K562 (cell line): ENCODE measurements around the gene MAMDC4. TPM values are rescaled to one million over a fixed set of nuclear protein-coding genes. Genes with fewer than 3 reads are reported as not detected.
A peak's percentile ranks its signal among the peaks of the same experiment; 100 is the strongest.

Experiments used
- ATAC-seq: fragments of 200-7000 bp; cut with Tn5 transposase; 3 replicates; pipeline ENCODE4 v1.9.1; 2020; ENCODE audit warnings: moderate library complexity
- BruUV-seq: library from RNA; stranded (reverse); fragments of 400-500 nt; replicated peaks from 2 replicates; lab custom pipeline; 2021; lab: Mats Ljungman, UMichigan
- CTCF ChIA-PET: fragments of 300-600 bp; formaldehyde crosslinking; extraction: SDS; loops from one replicate; lab custom pipeline; 2021; ENCODE audit warnings: low intra/inter-chr PET ratio; lab: Yijun Ruan, JAX
- POLR2A ChIA-PET: fragments of 300-600, 350-650 bp; sonication (Branson Sonifier 250); formaldehyde crosslinking; extraction: SDS; loops from one replicate; lab custom pipeline; 2021; ENCODE audit warnings: antibody characterized with exemption, inconsistent platforms; lab: Yijun Ruan, JAX
- DNase-seq, 4 experiments: peaks; one replicate each; pipeline versions ENCODE4 v3.0.0 to v3.0.0-alpha.2; 2011 to 2018; ENCODE audit warnings: low spot score in 3 of 4, mixed read lengths in 3 of 4; ENCODE audit errors: extremely low read depth in 1 of 4
- FAIRE-seq: peaks from 2 replicates; lab custom pipeline; 2011; peaks lifted over from hg19 to GRCh38; lab: Jason Lieb, UNC
- H2AFZ ChIP-seq: 2 replicates; pipeline ENCODE4 v1.6.0; 2011; ENCODE audit warnings: low read depth, low read length, control low read depth, inconsistent platforms
- H3K27ac ChIP-seq: fragments of 200-600 bp; 3 replicates; pipeline ENCODE4 v1.8.0; 2011; ENCODE audit warnings: low read depth, mild to moderate bottlenecking, control low read depth, inconsistent platforms, low read length, moderate library complexity, mixed read lengths; ENCODE audit errors: extremely low read depth
- H3K27me3 ChIP-seq, 2 experiments: fragments of 300-600 bp in 1 of 2; 2 replicates in 1 of 2; 3 replicates in 1 of 2; pipeline versions ENCODE4 v1.6.0 to v1.8.0; 2011; ENCODE audit warnings: inconsistent platforms in 2 of 2, low read length in 2 of 2, mild to moderate bottlenecking in 1 of 2, mixed read lengths in 1 of 2, moderate library complexity in 1 of 2; ENCODE audit not compliant: control insufficient read depth in 2 of 2, insufficient read depth in 2 of 2
- H3K36me3 ChIP-seq: fragments of 300-600 bp; 3 replicates; pipeline ENCODE4 v1.8.0; 2011; ENCODE audit warnings: mild to moderate bottlenecking, low read length, inconsistent platforms; ENCODE audit not compliant: control insufficient read depth, insufficient read depth
- H3K4me1 ChIP-seq, 2 experiments: fragments of 200-600 bp in 1 of 2; replicated peaks in 1 of 2; 2 replicates in 1 of 2; 3 replicates in 1 of 2; pipeline versions ENCODE4 v1.5.1 to v1.8.0; 2011; ENCODE audit warnings: inconsistent platforms in 2 of 2, low read length in 2 of 2, mild to moderate bottlenecking in 1 of 2, mixed read lengths in 1 of 2, moderate library complexity in 1 of 2; ENCODE audit not compliant: control insufficient read depth in 2 of 2, insufficient read depth in 2 of 2
- H3K4me2 ChIP-seq: 2 replicates; pipeline ENCODE4 v1.6.1; 2011; ENCODE audit warnings: low read length, control low read depth, inconsistent platforms, mixed read lengths; ENCODE audit not compliant: insufficient read depth
- H3K4me3 ChIP-seq: fragments of 200-600 bp; sonication (generic), shearing (Covaris generic); 2 replicates; pipeline ENCODE4 v1.5.1; 2016; ENCODE audit warnings: control low read depth, inconsistent platforms
- H3K79me2 ChIP-seq: fragments of 200-600 bp; 3 replicates; pipeline ENCODE4 v1.8.0; 2011; ENCODE audit warnings: low read length, inconsistent platforms; ENCODE audit not compliant: control insufficient read depth, insufficient read depth
- H3K9ac ChIP-seq, 2 experiments: 2 replicates each; pipeline versions ENCODE4 v1.6.0 to v1.6.1; 2011; ENCODE audit warnings: low read depth in 2 of 2, low read length in 2 of 2, control low read depth in 1 of 2, inconsistent platforms in 1 of 2, mild to moderate bottlenecking in 1 of 2, mixed read lengths in 1 of 2; ENCODE audit not compliant: insufficient read depth in 1 of 2
- H3K9me1 ChIP-seq: one replicate; pipeline ENCODE4 v1.6.0; 2011; ENCODE audit warnings: inconsistent platforms, mild to moderate bottlenecking, low read length, moderate library complexity; ENCODE audit not compliant: control insufficient read depth, insufficient read depth
- H3K9me3 ChIP-seq: replicated peaks from 2 replicates; pipeline ENCODE4 v1.5.1; 2011; ENCODE audit warnings: low read depth, low read length, inconsistent platforms; ENCODE audit not compliant: control insufficient read depth, insufficient read depth
- H4K20me1 ChIP-seq: replicated peaks from 2 replicates; pipeline ENCODE4 v1.6.1; 2011; ENCODE audit warnings: low read length, inconsistent platforms, mixed read lengths; ENCODE audit not compliant: control insufficient read depth, insufficient read depth
- FUS ChIP-seq: fragments of 200-400 bp; formaldehyde crosslinking; optimal IDR thresholded peaks from 2 replicates; pipeline ENCODE3; 2017; ENCODE audit warnings: low read depth, low read length
- HES1 ChIP-seq: fragments of 450-650 bp; IDR thresholded peaks from 2 replicates; pipeline ENCODE4 v1.6.1; 2016; ENCODE audit warnings: low read depth, mild to moderate bottlenecking, moderate library complexity
- POLR2A ChIP-seq: fragments of 450-650 bp; conservative IDR thresholded peaks from 2 replicates; pipeline ENCODE4 v1.6.1; 2016
- POLR2G ChIP-seq: fragments of 200-400 bp; formaldehyde crosslinking; IDR thresholded peaks from 2 replicates; pipeline ENCODE4 v1.6.1; 2017; ENCODE audit warnings: low read depth, mild to moderate bottlenecking, antibody characterized with exemption, low read length, moderate library complexity
- RBM22 ChIP-seq: fragments of 200-400 bp; formaldehyde crosslinking; IDR thresholded peaks from 2 replicates; pipeline ENCODE4 v1.6.1; 2018; ENCODE audit warnings: low read length, low read depth; ENCODE audit not compliant: poor library complexity, severe bottlenecking
- ZBTB9 ChIP-seq: fragments of 450-650 bp; formaldehyde crosslinking; IDR thresholded peaks from 2 replicates; pipeline ENCODE4 v1.4.0; 2020; ENCODE audit warnings: mild to moderate bottlenecking, moderate library complexity
- WGBS: fragments of 100-300 bp; shearing (Covaris generic); methylation state at CpG from one replicate; pipeline ENCODE4 v1.1.6; 2016; ENCODE audit warnings: low coverage, mixed read lengths; ENCODE audit not compliant: insufficient coverage; ENCODE audit errors: missing lambda C conversion rate; 5-methylcytosine and 5-hydroxymethylcytosine counted together
- in situ Hi-C: fragments of 300-500 bp; cut with MboI; formaldehyde crosslinking; loops from 4 replicates; pipeline ENCODE4 v1.15.0; 2018; ENCODE audit warnings: inconsistent platforms, mixed read lengths
- intact Hi-C: fragments of 100-400 bp; cut with micrococcal nuclease; formaldehyde crosslinking; loops from 2 replicates; pipeline ENCODE4 v1.14.2; 2022
- polyA plus RNA-seq, 8 experiments: library from polyadenylated mRNA; depleted of rRNA in 4 of 8; stranded (reverse) in 5 of 8; unstranded in 3 of 8; fragments of >200 nt; fragmentation: Nextera tagmentation in 2 of 8; fragmentation: Illumina TruSeq in 1 of 8; extraction: Ambion mirVana in 2 of 8; extraction: Trizol in 1 of 8; gene quantifications; 2 replicates each; pipeline versions ENCODE4 v1.2.1 to v1.2.3, GENCODE V29; 2011 to 2014; ENCODE audit warnings: inconsistent platforms in 1 of 8, missing spikeins in 1 of 8
- total RNA-seq, 7 experiments: library from RNA; depleted of rRNA in 6 of 7; stranded (reverse); fragments of >200 nt in 6 of 7; fragmentation: Illumina TruSeq in 2 of 7; extraction: Trizol in 2 of 7; gene quantifications; 2 replicates each; pipeline versions ENCODE4 v1.2.1 to v1.2.3, GENCODE V29; 2011 to 2021; ENCODE audit warnings: low replicate concordance in 1 of 7

The MAMDC4 gene
- total and polyA plus RNA-seq, 9 of the 15 experiments (the other 6 are each of a cell fraction or from before 2014, with no cell fraction given), result 0.03 to 10.8 (median 1.5) TPM

- TF ChIP-seq HES1 (no peak), POLR2G (peak; percentile 68), POLR2A (no peak)
Observed at GRCh38 chr9:136857581-136858412, 5.7 kb downstream of the MAMDC4 start (continued).

- H3K4me2 ChIP-seq, result no peak overlapping the region
- no peak for FAIRE-seq
- H3K27ac ChIP-seq, result no peak overlapping the region
- BruUV-seq, result no TSS peak
- no peak overlapping the region for H2AFZ ChIP-seq
- no peaks in the 10 kb centered on the region for H3K9me3 ChIP-seq
- peak overlapping the region in 1 of 2 experiments; percentile 7; a peak in 1 of 4 replicates for H3K9ac ChIP-seq
- H3K36me3 ChIP-seq, result peaks cover 39% of the 10 kb centered on the region; the same call in 2 of the 3 replicates
- CTCF ChIA-PET, result no interaction called here
- H3K27me3 ChIP-seq, result no peaks in the 10 kb centered on the region
- DNase-seq, result no peak
- no peak for ATAC-seq
- H3K4me1 ChIP-seq, result peaks cover 0 to 75% of the 10 kb centered on the region in 2 experiments; a peak in 2 of 5 replicates
- H3K4me3 ChIP-seq, result no peak overlapping the region
- in situ Hi-C loops, result no loop called here
- H3K79me2 ChIP-seq, result no peaks in the 10 kb centered on the region
- H3K9me1 ChIP-seq, result no peaks in the 10 kb centered on the region
- intact Hi-C loops, result no loop called here
- TF ChIP-seq FUS, result no peak
- TF ChIP-seq ZBTB9 (CRISPR knock-in tag), result no peak
- peak; percentile 1 for TF ChIP-seq RBM22
- TF ChIP-seq POLR2G, result peak; percentile 57
- 95% methylated on average over 14 of the region's 15 CpGs for WGBS
- peaks cover 10% of the 10 kb centered on the region; the same call in 1 of the 2 replicates for H4K20me1 ChIP-seq
- POLR2A ChIA-PET, result interaction anchor here (0.9 to 1.9 kb wide), 2 partner anchors 10 to 12 kb away, joined by 4 to 8 read pairs; no protein-coding TSS in a partner anchor
Observed at GRCh38 chr9:136858452-136858843, 6.3 kb downstream of the MAMDC4 start.
